Neuronal stem cell (in vitro differentiated cells): ENCODE data around the gene DENND6B.

Experiments used
- DNase-seq: peaks from one replicate; pipeline ENCODE4 v3.0.0-alpha.2; 2013; ENCODE audit warnings: low spot score
- H2AFZ ChIP-seq: one replicate; pipeline ENCODE4 v1.6.1; 2013; ENCODE audit warnings: mild to moderate bottlenecking, low read length, inconsistent platforms
- H2AK5ac ChIP-seq: 2 replicates; pipeline ENCODE4 v1.6.1; 2013; ENCODE audit warnings: low read depth, mild to moderate bottlenecking, inconsistent platforms, low read length, moderate library complexity, mixed read lengths
- H2BK120ac ChIP-seq: 2 replicates; pipeline ENCODE4 v1.6.1; 2013; ENCODE audit warnings: low read depth, mild to moderate bottlenecking, inconsistent platforms, low read length, moderate library complexity, mixed read lengths
- H2BK12ac ChIP-seq: one replicate; pipeline ENCODE4 v1.6.1; 2013; ENCODE audit warnings: low read length, inconsistent platforms
- H2BK15ac ChIP-seq: 2 replicates; pipeline ENCODE4 v1.6.1; 2013; ENCODE audit warnings: mild to moderate bottlenecking, low read length, inconsistent platforms, mixed read lengths
- H2BK5ac ChIP-seq: one replicate; pipeline ENCODE4 v1.6.1; 2013; ENCODE audit warnings: inconsistent platforms, mild to moderate bottlenecking, low read length, moderate library complexity
- H3K14ac ChIP-seq: one replicate; pipeline ENCODE4 v1.6.1; 2013; ENCODE audit warnings: low read length, inconsistent platforms
- H3K18ac ChIP-seq: 2 replicates; pipeline ENCODE4 v1.6.1; 2013; ENCODE audit warnings: low read length, inconsistent platforms
- H3K23ac ChIP-seq: 2 replicates; pipeline ENCODE4 v1.6.1; 2013; ENCODE audit warnings: low read depth, mild to moderate bottlenecking, mixed read lengths, low read length, inconsistent platforms; ENCODE audit not compliant: poor library complexity
- H3K27ac ChIP-seq: replicated peaks from 3 replicates; pipeline ENCODE4 v1.5.1; 2013; ENCODE audit warnings: low read length, inconsistent platforms
- H3K27me3 ChIP-seq, 3 experiments: 2 replicates each; pipeline ENCODE4 v1.6.1; 2013; ENCODE audit warnings: low read length in 3 of 3, mild to moderate bottlenecking in 2 of 3, inconsistent platforms in 1 of 3, low read depth in 1 of 3, mixed read lengths in 1 of 3, moderate library complexity in 1 of 3; ENCODE audit not compliant: control insufficient read depth in 3 of 3, insufficient read depth in 3 of 3
- H3K36me3 ChIP-seq, 2 donors: replicated peaks in 1 of 2; 2 replicates each; pipeline ENCODE4 v1.6.1; 2013; ENCODE audit warnings: low read length in 2 of 2; ENCODE audit not compliant: control insufficient read depth in 2 of 2, insufficient read depth in 2 of 2
- H3K4ac ChIP-seq: 2 replicates; pipeline ENCODE4 v1.6.1; 2013; ENCODE audit warnings: inconsistent platforms, mild to moderate bottlenecking, low read length, moderate library complexity
- H3K4me1 ChIP-seq, 2 donors: 1 replicate in 1 of 2; 2 replicates in 1 of 2; pipeline ENCODE4 v1.6.1; 2013; ENCODE audit warnings: low read length in 2 of 2, low read depth in 1 of 2; ENCODE audit not compliant: control insufficient read depth in 2 of 2, insufficient read depth in 1 of 2
- H3K4me2 ChIP-seq: one replicate; pipeline ENCODE4 v1.6.1; 2013; ENCODE audit warnings: mild to moderate bottlenecking, low read length, inconsistent platforms; ENCODE audit not compliant: insufficient read depth, poor library complexity, severe bottlenecking
- H3K4me3 ChIP-seq, 2 donors: 2 replicates each; pipeline ENCODE4 v1.5.1; 2013; ENCODE audit warnings: low read length in 2 of 2, mild to moderate bottlenecking in 2 of 2, inconsistent platforms in 1 of 2, moderate library complexity in 1 of 2
- H3K79me1 ChIP-seq: one replicate; pipeline ENCODE4 v1.6.1; 2013; ENCODE audit warnings: low read depth, mild to moderate bottlenecking, inconsistent platforms, low read length, moderate library complexity
- H3K9ac ChIP-seq: one replicate; pipeline ENCODE4 v1.6.1; 2013; ENCODE audit warnings: mild to moderate bottlenecking, low read depth, low read length, inconsistent platforms; ENCODE audit not compliant: poor library complexity
- H3K9me3 ChIP-seq, 2 donors: replicated peaks in 1 of 2; 2 replicates each; pipeline versions ENCODE3 to v1.6.1; 2013; ENCODE audit warnings: low read length in 2 of 2, mild to moderate bottlenecking in 2 of 2, inconsistent platforms in 1 of 2, low read depth in 1 of 2, mixed read lengths in 1 of 2, moderate library complexity in 1 of 2; ENCODE audit not compliant: control insufficient read depth in 2 of 2, insufficient read depth in 1 of 2
- H4K8ac ChIP-seq: one replicate; pipeline ENCODE4 v1.6.1; 2013; ENCODE audit warnings: low read depth, mild to moderate bottlenecking, inconsistent platforms, low read length, moderate library complexity
- H4K91ac ChIP-seq: one replicate; pipeline ENCODE4 v1.6.1; 2013; ENCODE audit warnings: low read length, low read depth, mild to moderate bottlenecking, inconsistent platforms; ENCODE audit not compliant: poor library complexity
- WGBS, 2 donors: extraction: QIAGEN DNeasy Blood & Tissue Kit; methylation state at CpG; one replicate each; pipeline ENCODE4 v1.1.7; 2013; ENCODE audit warnings: missing lambda C conversion rate in 2 of 2, mixed read lengths in 1 of 2; ENCODE audit not compliant: insufficient read length in 2 of 2, insufficient replicate concordance in 1 of 2; ENCODE audit errors: extremely low coverage in 2 of 2; 5-methylcytosine and 5-hydroxymethylcytosine counted together

Gene DENND6B

DNA sequence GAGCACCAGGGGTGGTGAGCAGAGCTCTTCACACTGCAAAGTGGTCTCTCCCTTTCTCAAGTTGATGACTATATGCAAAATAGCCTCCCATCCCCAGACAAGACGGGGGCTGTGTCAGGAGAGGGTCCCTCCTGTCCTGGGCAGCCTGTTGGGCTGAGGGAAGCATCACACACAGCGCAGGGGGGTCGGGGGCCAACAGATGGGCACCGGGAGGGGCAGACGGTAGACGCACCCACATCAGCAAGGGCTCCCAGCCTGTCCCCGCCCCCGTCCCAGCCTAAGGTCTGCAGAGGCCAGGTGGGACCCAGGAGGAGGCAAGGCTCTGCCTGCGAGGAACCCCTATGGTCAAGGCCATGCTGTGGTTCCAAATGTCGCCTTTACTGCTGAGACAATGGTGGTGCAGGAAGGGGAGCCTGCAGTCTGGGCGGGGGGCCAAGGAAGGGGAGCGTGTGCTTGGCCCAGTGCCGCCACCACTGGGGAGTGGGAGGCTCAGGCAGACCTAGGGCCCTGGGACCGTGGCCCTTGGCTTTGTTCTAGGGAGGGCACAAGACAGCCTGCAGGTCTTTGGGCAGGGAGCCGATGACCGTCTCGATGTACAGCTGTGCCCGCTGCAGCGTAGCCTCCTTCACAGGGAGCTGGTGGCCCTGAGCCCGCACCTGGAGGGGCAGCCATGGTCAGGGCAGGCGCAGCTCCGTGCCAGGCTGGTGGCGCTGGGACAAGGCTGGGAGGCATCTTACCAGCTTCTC lies 15.0 kb downstream of the DENND6B start:
- H2BK12ac ChIP-seq = no peak overlapping the region
- H4K8ac ChIP-seq = no peak overlapping the region
- H2BK120ac ChIP-seq = peak overlapping the region; percentile 100
- no peak for DNase-seq
- peak overlapping the region; percentile 100 for H2AK5ac ChIP-seq
- no peak overlapping the region for H3K9ac ChIP-seq
- peak overlapping the region; percentile 94 for H2BK15ac ChIP-seq
- no peak overlapping the region for H2AFZ ChIP-seq
- no peak overlapping the region for H4K91ac ChIP-seq
- peaks cover 20 to 30% of the 10 kb centered on the region in 2 donors for H3K4me1 ChIP-seq
- H3K23ac ChIP-seq = peak overlapping the region; percentile 43
- H3K14ac ChIP-seq = peak overlapping the region; percentile 38
- no peaks in the 10 kb centered on the region for H3K27me3 ChIP-seq
- peak overlapping the region; percentile 57 for H3K18ac ChIP-seq
- no peak overlapping the region for H3K27ac ChIP-seq
- H3K79me1 ChIP-seq = peaks cover 3% of the 10 kb centered on the region
- WGBS, 2 donors = no CpG with 5 or more reads among the region's 23 CpGs
- H3K9me3 ChIP-seq = peaks cover 0 to 2% of the 10 kb centered on the region in 2 donors
- H3K4me3 ChIP-seq = no peak overlapping the region
- H3K36me3 ChIP-seq = peaks cover 4% of the 10 kb centered on the region in 2 donors
- no peak overlapping the region for H2BK5ac ChIP-seq
- H3K4ac ChIP-seq = peak overlapping the region; percentile 53
- H3K4me2 ChIP-seq = no peak overlapping the region

DNA sequence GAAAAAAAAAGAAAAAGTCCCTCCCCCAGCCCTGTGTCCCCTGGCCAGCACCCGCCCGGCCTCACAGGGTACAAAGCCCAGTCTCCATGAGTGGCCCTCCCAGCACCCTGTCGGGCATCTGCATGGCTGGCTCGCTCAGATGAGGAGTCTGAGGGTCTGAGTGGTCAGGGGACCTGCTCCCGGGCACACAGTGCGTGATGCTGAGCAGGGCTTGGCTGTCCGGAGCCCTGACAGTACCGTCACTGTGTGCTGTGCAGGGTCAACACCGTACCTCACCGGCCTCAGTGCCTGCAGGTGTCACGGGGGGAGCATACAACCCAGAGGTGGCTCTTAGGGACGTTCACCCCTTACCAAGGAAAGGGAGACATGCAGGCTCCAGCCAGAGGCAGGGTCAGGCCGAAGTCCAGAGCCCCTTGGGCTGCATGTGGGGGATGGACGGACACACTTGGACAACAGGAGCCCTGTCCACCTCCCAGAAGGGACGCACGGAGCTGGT lies 15.8 kb downstream of the DENND6B start:
- H3K14ac ChIP-seq = peak overlapping the region; percentile 71
- peak overlapping the region; percentile 99 for H2BK12ac ChIP-seq
- H3K23ac ChIP-seq = no peak overlapping the region
- H3K36me3 ChIP-seq = peaks cover 4% of the 10 kb centered on the region in 2 donors
- peak overlapping the region; percentile 100 for H2AK5ac ChIP-seq
- no peak for DNase-seq
- H3K27ac ChIP-seq = no peak overlapping the region
- no CpG with 5 or more reads among the region's 16 CpGs for WGBS, 2 donors
- H2BK5ac ChIP-seq = no peak overlapping the region
- H3K18ac ChIP-seq = peak overlapping the region; percentile 94
- H3K4ac ChIP-seq = peak overlapping the region; percentile 53
- H3K27me3 ChIP-seq = no peaks in the 10 kb centered on the region
- peak overlapping the region; percentile 29 for H4K8ac ChIP-seq
- H2BK120ac ChIP-seq = peak overlapping the region; percentile 100
- no peak overlapping the region for H2AFZ ChIP-seq
- H3K4me1 ChIP-seq = peaks cover 20 to 32% of the 10 kb centered on the region in 2 donors
- no peak overlapping the region for H4K91ac ChIP-seq
- no peak overlapping the region for H3K4me2 ChIP-seq
- no peak overlapping the region for H3K9ac ChIP-seq
- H3K9me3 ChIP-seq = peaks cover 0 to 2% of the 10 kb centered on the region in 2 donors
- peaks cover 3% of the 10 kb centered on the region for H3K79me1 ChIP-seq
- H2BK15ac ChIP-seq = peak overlapping the region; percentile 97
- H3K4me3 ChIP-seq = no peak overlapping the region

DNA sequence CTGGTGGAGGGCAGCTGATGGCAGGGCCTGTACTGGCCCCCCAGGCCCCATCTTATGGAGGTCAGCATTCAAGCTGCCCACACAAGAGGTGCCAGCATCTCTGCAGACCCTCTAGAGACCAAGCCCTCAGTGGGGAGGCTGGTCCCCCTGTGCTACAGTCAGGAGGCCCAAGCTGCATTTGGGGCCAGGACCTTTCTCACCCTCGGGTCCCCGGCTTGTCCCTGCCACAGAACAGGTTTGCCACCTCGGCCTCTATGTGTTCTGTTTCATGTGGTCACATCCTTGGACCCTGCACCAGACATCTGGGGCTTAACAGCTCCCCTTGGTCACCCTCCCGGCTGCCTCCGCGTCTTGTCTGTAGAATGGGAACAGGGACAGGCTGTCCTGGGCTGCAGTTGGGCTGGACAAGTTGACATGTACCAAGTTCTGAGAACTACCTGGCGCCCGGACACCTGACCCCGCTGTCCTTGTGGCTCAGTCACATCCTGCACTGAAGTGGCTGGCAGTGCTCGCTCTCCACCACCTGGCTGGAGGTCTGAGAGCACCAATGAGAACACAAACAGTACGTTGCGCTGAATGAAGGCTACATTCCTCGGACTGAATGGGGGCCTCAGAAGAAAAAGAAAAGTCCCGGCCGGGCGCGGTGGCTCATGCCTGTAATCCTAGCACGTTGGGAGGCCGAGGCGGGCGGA lies 16.6 kb downstream of the DENND6B start:
- peak overlapping the region; percentile 100 for H2AK5ac ChIP-seq
- no peak overlapping the region for H2BK12ac ChIP-seq
- peaks cover 10% of the 10 kb centered on the region for H3K79me1 ChIP-seq
- peaks cover 4 to 8% of the 10 kb centered on the region in 2 donors for H3K36me3 ChIP-seq
- H2BK120ac ChIP-seq = no peak overlapping the region
- H3K4me2 ChIP-seq = no peak overlapping the region
- H3K4me3 ChIP-seq = no peak overlapping the region
- no peak overlapping the region for H4K8ac ChIP-seq
- peak overlapping the region; percentile 70 for H2BK5ac ChIP-seq
- H3K9ac ChIP-seq = no peak overlapping the region
- H3K4me1 ChIP-seq = peaks cover 28 to 36% of the 10 kb centered on the region in 2 donors
- WGBS, 2 donors = no CpG with 5 or more reads among the region's 21 CpGs
- H3K18ac ChIP-seq = peak overlapping the region; percentile 95
- DNase-seq = no peak
- no peak overlapping the region for H2AFZ ChIP-seq
- H3K9me3 ChIP-seq = no peaks in the 10 kb centered on the region
- no peak overlapping the region for H3K4ac ChIP-seq
- no peak overlapping the region for H3K14ac ChIP-seq
- H4K91ac ChIP-seq = no peak overlapping the region
- peak overlapping the region; percentile 87 for H2BK15ac ChIP-seq
- H3K27me3 ChIP-seq = no peaks in the 10 kb centered on the region
- peak overlapping the region; percentile 40 for H3K27ac ChIP-seq
- H3K23ac ChIP-seq = peak overlapping the region; percentile 29

DNA sequence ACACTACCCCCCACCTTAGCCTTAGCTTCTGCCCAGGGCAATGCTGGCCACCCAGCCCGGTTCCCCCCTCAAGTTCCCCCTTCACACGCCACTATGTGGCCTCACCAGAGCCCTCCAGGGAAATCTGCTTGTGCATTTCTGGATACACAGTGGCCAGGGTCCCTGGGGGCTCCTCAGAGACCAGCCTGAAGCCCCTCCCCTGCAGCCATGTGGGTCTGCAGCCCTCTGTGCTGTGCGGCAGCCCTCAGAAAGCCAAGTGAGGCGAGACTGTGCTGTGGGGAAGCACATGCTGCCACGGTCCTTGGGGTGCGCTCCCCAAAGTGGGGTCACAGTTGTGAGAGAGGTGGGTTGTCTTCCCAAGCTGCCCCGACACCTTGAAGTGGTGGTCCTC lies 17.2 kb downstream of the DENND6B start:
- WGBS, 2 donors = no CpG with 5 or more reads among the region's 7 CpGs
- Histone ChIP-seq H3K9me3 (no peaks in the 10 kb centered on the region), H2BK5ac (peak overlapping the region; percentile 70), H2BK12ac (no peak overlapping the region), H3K14ac (no peak overlapping the region), H3K4me1 (peaks cover 34 to 40% of the 10 kb centered on the region in 2 donors), H3K79me1 (peaks cover 15% of the 10 kb centered on the region), H3K4me3 (peak overlapping the region in 1 of 2 donors; percentile 23), H2BK15ac (peak overlapping the region; percentile 97), H3K36me3 (peaks cover 4 to 14% of the 10 kb centered on the region in 2 donors), H3K27ac (peak overlapping the region; percentile 57), H3K27me3 (no peaks in the 10 kb centered on the region), H3K9ac (no peak overlapping the region), H2AFZ (no peak overlapping the region), H3K4ac (no peak overlapping the region), H3K23ac (no peak overlapping the region), H4K91ac (no peak overlapping the region), H4K8ac (no peak overlapping the region), H3K18ac (peak overlapping the region; percentile 95), H2BK120ac (peak overlapping the region; percentile 81), H3K4me2 (no peak overlapping the region), H2AK5ac (peak overlapping the region; percentile 100)
- DNase-seq = no peak
